Measurements from ENCODE around the gene MNAT1.

GRCh38 chr14:60981633-60982455 lies 247.3 kb downstream of the MNAT1 start:
- TF ChIP-seq CTCF (conservative IDR thresholded peaks at IDR 0.05 in 1 of 2, IDR thresholded peaks at IDR 0.05 in 1 of 2; ENCODE audit: extremely low read depth in 1 of 2, insufficient read depth in 1 of 2, low read depth in 1 of 2, low read length in 2 of 2) (no peak), EZH2 (IDR thresholded peaks at IDR 0.05; ENCODE audit: borderline replicate concordance, low read length) (no peak)

Data from mammary epithelial cell (primary cell).